G401 (cell line): ENCODE measurements around the gene SARNP. TPM values are rescaled to one million over a fixed set of nuclear protein-coding genes. Genes with fewer than 3 reads are reported as not detected.

Experiments
- DNase-seq: peaks from one replicate; pipeline ENCODE4 v3.0.0-alpha.2; 2015; ENCODE audit warnings: low spot score
- in situ Hi-C: cut with HindIII; loops from 2 replicates; pipeline ENCODE4 v1.10.0; 2016; ENCODE audit warnings: low sequenced_read_pairs, mixed read lengths
- total RNA-seq: library from RNA; depleted of rRNA; stranded (reverse); fragments of >200 nt; shearing (Covaris generic); gene quantifications from 2 replicates; pipeline ENCODE4 v1.2.3, GENCODE V29; 2014

SARNP gene
- total RNA-seq, 1 experiment from 2014 or later, result 272 TPM

DNA sequence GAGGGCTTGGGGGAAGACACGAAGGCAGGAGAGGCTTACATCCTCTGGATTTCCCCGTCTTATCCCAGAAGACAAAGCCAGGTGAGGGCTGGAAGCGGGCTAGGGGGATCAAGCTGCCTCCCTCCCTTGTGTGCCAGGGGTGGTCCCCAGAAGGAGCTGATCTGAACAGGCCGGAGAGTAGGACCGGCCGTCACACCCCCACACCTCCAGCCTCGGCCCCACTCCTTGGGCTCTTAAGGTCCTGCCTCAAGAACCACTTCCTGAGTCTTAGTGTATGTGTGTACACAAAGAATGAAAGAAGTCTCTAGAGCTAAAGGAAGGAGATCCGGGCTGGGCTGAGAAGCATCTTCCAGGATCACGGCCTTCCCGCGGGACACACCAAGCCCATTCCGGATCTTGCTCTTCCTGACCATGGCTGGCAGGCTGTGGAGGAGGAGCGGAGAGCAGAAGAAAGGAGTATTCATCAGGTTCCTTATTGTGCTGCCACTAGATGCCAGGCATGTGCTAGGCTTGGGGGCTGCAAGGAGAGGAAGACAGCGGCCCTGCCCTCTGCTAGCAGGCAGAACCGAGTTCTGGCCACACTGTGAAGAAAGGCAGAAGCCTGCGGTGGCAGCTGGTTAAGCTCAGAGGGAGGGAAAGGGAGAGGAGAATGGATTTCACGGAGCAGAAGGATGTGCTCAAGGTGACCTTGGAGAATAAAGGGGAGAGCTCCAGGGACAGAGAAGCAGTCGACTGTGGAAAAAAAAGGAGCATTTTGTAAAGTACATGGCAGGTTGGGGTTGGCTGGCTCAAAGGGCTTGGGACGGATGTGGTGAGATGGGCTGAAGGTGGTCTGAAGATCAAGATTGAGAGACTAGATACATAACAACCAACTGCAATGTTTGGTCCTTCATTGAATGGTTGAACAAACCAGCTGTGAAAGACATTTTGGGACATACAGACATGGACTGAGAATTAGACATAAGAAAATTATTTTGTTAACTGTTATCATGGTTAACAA lies 87.4 kb downstream of the SARNP start:
- DNase-seq, result peak; percentile 76
- in situ Hi-C loops, result no loop called here

DNA sequence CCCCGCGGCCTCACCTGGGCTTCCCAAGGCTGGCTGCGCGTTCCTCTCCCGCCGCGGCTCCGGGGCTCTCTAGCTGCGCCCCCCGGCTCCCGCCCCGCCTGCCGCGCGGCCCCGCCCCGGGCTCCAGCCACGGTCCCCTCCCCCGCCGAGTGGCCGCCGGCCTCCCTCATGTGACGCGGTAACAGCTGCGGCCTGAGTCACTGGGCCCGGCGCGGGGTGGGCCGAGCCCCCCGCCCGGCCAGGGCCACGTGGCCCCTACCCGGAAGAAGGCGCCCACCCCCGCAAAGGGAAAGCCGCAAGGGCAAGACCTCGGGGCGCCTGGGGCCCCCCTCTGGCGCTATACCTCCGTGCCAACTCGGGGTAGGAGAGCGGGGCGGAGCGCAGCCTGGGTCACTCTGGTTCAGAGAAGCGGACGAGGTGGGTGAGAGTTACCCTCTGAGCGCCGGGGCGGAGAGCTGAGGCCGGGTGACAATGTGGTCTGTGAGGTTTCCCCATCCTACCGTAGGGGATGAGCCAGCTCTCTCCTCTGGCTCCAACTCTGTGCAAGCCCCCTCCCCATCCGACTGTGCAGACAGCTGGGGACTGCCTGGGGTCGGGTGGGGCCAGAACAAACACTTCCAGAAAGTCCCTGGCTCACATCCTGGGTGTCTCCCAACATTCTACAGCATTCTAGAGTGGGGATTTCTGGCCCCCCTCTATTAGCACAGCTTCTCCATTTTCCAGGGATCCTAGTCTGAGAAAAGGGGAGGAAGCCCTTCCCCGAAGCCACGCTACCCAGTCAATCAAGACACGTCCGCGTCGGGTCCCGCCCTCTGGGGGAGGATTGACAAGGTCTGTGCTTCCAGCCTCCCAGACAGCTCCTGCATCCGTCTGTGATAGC lies 88.3 kb downstream of the SARNP start, which contains the start of gene CD63:
Gene CD63, minus strand, starts transcription at position 71 of the 880 bp plus-strand sequence. CDS start 668 bp downstream, outside the sequence.
- DNase-seq, result peak; percentile 90
- in situ Hi-C loops, result no loop called here

DNA sequence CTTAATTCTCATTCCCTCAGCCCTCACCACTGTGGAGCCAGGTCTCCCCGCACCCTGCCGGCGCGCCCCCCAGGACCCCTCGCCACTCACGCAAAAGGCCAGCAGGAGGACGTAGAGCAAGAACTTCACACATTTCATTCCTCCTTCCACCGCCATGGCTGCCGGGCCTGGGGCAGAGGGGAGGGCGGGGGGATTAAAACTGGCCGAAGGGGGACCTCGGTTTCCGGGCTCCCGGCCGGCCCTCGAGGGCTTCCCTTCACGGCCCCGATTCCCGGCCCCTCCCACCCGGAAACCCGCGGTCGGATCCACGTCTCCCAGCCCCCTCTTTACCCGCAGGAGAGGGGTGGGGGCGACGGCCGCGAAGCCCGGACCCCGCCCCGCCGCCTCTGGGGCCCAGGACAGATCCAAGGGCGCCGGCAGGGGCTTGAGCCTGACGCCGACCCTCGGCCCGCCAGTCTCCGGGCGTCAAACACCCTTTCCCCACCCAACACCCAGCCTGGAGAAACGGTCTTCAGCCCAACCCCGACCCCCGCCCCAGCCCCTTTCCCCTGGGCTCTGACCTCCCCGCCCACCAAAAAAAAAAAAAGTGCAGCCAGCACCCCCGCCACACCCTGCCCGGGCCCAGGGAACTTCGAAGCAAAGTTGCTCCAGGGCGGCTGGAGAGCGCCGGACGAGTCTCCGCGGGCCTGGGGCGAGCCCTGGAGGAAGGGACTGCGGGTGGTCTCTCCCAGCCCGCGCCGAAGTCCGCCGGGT lies 89.2 kb downstream of the SARNP start:
- peak; percentile 28 for DNase-seq
- in situ Hi-C loops, result no loop called here

DNA sequence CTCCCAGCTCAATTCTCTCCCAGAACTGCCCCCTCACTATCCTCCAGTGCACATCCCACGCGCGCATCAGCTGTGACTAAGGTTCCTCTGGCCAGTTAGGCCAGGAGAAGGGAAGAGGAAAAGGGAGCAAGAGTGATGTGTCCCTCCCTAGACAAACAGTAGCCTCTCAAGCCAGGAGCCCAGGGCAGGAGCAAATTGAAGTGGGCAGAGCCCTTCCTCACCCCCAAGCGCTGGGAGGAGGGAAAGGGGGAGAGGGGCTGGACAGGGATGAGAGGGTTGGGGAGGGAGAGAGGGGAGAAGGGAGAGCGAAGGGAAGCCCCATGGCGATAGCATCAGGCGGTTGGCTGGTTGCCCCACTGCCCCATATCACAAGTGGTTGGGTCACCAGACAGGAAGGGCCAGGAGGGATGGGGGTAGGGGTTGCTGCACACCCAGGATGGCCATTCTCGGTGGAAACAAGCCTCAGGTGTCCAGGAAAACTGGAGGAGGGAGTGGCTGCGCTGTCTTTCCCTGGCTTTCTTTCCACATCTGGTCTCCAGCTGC lies 89.8 kb downstream of the SARNP start:
- in situ Hi-C loops, result no loop called here

DNA sequence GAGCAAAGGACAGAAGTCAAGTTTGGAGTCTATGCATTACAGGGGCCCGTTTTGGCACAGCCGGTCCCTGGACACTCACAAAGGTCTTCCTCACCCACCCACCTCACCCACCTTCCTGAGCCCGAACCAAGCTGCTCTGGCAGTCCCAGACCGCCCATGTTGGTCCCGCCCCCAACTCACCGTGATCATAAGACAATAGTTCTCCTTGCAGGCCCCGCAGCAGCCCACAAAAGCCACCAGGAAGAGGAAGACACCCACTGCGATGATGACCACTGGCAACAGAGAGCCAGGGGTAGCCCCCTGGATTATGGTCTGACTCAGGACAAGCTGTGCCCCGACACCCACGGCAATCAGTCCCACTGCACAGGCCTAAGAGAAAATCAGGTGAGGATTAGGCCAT lies 90.6 kb downstream of the SARNP start:
- no peak for DNase-seq
- in situ Hi-C loops, result no loop called here

More for the DNA sequence above, 89.8 kb downstream of the SARNP start:
- DNase-seq, result peak; percentile 33

DNA sequence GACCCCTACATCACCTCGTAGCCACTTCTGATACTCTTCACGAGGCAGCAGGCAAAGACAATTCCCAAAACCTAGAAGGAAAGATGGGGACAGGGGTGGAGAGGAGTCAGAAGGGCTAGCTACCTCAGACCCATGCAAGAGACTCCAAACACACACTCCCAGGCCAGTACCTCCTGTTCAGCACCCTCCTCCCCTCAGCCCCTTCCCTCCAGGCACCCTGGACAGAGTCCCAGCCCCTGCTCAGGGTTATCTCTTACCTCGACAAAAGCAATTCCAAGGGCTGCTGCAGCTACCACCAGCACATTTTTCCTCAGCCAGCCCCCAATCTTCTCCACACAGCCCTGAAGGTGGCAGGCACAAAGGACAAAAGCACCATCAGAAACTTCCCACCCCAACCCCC lies 92.0 kb downstream of the SARNP start:
- in situ Hi-C loops, result no loop called here
- no peak for DNase-seq

DNA sequence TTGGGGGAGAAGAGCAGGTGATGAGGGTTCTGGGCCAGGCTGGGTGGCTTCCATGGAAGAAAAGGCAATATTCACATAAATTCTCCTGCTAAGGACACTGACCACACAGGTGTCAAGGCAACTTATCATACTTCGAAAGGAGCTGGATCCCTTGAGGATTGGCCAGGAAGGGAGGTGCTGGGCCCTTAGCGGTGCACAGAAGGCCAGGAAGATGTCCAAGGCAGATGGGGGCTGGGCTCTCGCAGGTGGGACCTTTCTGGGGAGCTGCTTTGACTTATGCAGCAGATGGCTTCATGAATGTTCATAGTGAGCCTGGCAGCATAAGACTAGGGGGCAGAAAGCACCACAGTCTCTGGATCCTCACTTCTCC lies 92.6 kb downstream of the SARNP start:
- in situ Hi-C loops, result no loop called here
- no peak for DNase-seq

DNA sequence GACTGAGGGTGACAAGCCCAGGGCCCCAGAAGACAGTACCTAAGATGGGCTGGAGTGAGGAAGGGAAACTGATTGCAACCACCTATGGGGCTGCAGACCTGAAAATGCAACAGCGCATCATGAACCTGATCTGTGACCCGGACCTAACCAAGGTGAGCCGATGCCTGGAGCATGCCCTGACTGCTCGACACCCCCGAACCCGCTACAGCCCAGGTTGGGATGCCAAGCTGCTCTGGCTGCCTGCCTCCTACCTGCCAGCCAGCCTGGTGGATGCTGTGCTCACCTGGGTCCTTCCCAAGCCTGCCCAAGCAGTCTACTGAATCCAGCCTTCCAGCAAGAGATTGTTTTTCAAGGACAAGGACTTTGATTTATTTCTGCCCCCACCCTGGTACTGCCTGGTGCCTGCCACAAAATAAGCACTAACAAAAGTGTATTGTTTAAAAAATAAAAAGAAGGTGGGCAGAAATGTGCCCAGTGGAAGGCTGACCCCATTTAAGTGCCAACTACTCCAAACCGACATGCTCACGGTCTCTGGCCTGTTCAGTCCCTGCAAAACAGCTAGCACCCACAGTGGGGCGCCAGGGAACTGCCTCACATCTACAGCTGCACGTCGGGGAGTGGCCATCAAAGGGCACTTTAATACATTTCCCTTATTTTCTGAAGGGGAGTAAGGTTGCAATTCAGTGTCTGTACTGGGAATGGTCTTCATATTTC lies 93.1 kb downstream of the SARNP start:
- DNase-seq, result peak; percentile 60
- in situ Hi-C loops, result no loop called here

DNA sequence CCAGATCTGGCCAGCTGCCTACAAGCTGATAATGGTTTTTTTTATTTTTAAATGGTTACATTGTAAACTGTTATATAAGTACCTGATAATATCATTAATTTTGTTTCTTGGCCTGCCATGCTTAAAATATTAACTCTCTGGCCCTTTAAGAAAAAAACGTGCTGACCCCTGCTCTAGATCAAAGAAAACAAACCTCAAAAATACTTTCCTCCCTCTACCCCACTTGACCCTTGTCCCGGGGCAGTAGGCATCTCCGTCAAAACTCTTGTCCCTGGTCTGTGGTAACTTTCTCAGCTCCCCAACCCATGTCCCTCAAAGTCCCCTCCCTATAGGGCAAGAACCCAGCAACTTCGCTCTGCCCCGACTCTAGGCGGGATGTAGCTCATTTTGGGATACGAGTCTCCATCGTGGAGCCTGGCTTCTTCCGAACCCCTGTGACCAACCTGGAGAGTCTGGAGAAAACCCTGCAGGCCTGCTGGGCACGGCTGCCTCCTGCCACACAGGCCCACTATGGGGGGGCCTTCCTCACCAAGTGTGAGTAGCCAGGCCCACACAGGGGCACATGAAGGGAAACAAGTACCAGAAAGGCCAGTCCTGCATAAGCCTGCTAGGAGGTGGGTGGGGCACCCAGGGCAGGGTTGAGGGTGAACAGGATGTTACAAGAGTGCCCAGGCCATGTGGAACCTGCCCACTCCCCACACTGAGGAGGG lies 93.9 kb downstream of the SARNP start:
- DNase-seq, result no peak

DNA sequence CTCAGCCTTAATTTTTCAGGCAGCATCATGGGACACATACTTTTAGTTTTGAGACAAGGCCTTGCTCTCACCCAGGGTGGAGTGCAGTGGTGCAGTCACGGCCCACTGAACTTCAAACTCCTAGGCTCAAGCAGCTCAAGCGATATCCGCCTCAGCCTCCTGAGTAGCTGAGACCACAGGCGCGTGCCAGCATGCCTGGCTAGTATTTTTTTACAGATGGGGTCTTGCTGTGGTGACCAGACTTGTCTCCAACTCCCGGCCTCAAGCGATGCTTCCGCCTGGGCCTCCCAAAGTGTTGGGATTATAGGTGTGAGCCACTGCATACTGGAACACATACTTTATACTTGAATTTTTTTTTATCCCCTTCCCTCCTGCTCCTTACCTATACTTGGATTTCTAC lies 94.6 kb downstream of the SARNP start:
- DNase-seq, result no peak
- in situ Hi-C loops, result no loop called here

More for the DNA sequence above, 93.9 kb downstream of the SARNP start:
- in situ Hi-C loops, result no loop called here

DNA sequence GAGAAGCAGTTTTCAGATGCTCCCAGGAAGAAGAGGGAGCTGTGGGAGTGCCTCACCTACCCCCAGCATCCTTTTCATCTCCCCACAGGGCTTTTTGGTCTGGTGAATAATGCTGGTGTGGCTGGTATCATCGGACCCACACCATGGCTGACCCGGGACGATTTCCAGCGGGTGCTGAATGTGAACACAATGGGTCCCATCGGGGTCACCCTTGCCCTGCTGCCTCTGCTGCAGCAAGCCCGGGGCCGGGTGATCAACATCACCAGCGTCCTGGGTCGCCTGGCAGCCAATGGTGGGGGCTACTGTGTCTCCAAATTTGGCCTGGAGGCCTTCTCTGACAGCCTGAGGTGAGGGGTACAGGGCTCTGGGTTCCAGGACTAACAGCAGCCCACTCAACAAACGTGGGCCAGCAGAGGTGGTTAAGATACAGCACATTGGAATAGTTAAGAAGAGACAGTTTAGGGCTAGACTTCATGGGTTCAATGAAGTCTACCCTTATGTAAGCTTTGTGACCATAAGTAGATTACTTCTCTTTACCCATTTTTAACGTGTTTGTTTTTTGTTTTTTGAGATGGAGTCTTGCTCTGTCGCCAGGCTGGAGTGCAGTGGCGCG lies 95.8 kb downstream of the SARNP start:
- in situ Hi-C loops, result no loop called here
- no peak for DNase-seq

DNA sequence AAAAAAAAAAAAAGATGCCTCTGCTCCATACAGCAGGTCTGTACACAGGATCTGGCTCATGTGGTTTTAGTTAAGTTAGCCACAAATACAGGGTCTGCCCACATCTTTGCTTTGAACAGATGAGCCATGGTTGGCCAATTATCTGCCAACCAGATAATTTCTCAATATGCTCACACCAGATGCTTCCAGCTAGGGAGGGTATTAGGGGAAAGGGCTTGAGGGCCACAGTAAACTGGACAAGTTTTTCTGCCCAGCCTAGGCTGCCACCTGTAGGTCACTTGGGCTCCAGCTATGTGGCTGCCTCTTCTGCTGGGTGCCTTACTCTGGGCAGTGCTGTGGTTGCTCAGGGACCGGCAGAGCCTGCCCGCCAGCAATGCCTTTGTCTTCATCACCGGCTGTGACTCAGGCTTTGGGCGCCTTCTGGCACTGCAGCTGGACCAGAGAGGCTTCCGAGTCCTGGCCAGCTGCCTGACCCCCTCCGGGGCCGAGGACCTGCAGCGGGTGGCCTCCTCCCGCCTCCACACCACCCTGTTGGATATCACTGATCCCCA lies 96.6 kb downstream of the SARNP start:
- in situ Hi-C loops, result no loop called here
- peak; percentile 52 for DNase-seq

DNA sequence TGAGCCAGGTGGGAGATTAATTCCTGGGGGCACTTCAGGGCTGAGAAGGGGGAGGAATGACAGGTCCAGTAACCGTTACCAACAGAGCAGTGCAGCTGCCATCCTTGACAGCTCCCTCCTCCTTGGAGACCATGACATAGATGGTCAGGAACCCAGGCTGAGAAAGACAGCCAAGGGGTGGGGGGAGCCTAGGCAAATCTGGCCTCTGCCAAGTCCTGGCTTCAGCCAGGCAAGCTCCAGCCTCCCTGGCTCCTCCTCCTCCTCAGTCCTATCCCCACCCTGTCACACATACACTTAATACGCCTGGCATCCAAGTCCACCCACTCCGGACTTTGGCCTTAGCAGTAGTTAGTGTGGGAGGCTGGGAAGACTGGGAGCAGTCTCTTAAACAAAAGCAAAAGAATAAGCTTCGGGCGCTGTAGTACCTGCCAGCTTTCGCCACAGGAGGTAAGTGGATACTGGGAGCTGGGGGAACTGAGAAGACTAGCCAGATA lies 97.4 kb downstream of the SARNP start, which contains the start of gene RDH5:
Gene RDH5, plus strand, starts transcription at position 323 of the 494 bp plus-strand sequence. CDS start 792 bp downstream, outside the sequence.
- in situ Hi-C loops, result no loop called here

DNA sequence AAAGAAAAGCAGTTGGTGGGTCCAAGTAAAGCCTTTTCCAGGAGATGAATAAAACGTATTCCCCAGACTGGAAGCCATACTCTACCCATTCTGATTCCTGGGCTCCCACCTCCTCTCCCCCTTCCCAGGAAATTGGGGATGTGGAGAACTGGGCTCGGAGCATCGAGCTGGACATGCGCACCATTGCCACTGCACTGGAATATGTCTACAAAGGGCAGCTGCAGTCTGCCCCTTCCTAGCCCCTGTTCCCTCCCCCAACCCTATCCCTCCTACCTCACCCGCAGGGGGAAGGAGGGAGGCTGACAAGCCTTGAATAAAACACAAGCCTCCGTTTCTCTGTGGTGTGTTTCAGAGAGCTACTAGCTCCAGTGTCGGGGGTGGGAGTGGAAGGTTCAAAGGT lies 98.2 kb downstream of the SARNP start:
- no peak for DNase-seq
- in situ Hi-C loops, result no loop called here

More for the DNA sequence above, 97.4 kb downstream of the SARNP start, which contains the start of gene RDH5:
- DNase-seq, result no peak

DNA sequence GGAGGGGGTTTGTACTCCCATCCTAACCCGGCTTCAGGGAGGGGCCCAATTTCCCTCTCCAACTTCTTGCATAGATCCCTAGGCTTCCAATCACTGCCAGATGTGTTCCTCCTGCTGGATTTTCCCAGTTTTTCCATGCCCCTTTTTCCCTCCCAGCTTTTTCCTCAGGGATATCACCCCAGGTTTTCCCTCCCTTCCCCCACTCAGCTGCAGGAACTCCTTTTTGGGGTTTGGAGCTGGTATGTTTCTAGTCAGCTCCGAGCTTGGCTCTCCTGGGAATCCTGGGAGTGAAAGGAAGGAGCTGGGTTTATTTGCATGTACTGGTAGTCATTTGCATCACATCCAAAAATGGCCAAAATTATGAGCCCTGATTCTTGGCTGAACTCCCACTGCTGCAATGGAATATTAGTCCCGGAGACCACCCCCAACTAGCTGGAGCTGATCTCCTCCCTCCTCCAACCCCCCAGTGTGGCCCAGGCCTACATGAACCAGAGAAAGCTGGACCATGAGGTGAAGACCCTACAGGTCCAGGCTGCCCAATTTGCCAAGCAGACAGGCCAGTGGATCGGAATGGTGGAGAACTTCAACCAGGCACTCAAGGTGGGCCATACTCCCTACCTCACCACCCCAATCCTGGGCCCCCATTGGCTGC lies 98.8 kb downstream of the SARNP start:
- in situ Hi-C loops, result no loop called here
- no peak for DNase-seq

DNA sequence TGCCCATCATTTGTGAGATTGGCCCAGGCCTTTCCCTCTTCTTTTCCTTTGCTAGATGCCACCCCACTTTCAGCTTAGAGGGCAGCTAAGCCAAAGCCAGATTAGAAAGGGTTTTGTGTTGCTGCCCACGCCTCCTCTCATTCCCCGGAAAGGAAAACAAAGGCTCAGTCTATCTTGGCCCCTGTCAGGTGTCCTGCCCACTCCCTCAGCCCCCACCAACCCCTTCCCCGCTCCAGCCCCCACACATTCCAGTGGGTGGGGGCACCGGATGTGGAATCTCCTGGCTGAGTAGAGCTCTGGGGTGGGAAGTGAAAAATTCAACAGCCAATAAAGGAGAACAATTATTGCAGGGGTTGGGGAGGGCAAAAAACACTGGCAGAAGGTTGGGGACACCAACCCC lies 99.5 kb downstream of the SARNP start:
- in situ Hi-C loops, result no loop called here
- no peak for DNase-seq
